Stimulated activated CD8-positive, alpha-beta memory T cell treated with anti-CD3 and anti-CD28 coated beads, Interleukin-7, amount 100 ng/mL, for 48 hours (primary cell): Measurements from ENCODE around the gene XAGE3.
"Not testable (repeated sequence)": the region's sequence is repeated elsewhere in the genome, so short reads cannot be mapped to it uniquely, and the experiment has no call there.

Source experiments
- DNase-seq, 2 donors: peaks; one replicate each; pipeline ENCODE4 v3.0.0-alpha.2; 2020; ENCODE audit warnings: low read depth in 1 of 2; ENCODE audit errors: extremely low read depth in 1 of 2

XAGE3 gene

DNA sequence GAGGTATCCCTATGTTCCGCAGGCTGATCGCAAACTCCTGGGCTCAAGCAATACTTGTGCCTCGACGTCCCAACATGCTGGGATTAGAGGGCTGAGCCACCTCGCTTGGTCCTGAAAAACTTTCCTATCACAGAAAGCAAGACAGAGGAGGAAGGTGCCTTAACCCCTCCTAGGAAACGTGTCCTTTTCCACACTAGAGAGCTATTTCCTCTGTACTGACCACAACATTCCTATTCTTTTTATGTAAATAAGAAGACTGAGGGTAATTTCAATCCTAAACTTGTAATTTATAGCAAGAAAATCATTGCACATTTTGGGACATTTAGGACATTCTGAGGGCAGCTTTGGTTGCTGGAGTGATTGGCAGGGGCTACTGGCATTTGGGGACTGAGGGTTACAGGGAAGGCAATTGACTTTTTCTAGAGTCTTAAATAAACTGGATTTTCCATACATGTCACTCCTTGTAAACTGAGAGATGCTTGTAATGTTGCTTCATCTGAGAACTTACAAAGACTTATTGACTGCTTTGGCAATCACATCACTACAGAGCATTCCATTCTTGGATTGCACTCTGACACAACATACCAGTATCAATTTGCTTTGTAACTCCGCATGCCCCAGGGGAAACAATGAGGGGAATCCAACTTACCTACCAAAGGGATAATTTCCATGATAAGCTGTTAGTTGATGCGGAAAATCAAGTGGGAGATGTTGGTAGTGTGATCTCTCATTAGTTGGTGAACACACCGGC is 15.6 kb downstream of the XAGE3 start:
- DNase-seq: no peak

DNA sequence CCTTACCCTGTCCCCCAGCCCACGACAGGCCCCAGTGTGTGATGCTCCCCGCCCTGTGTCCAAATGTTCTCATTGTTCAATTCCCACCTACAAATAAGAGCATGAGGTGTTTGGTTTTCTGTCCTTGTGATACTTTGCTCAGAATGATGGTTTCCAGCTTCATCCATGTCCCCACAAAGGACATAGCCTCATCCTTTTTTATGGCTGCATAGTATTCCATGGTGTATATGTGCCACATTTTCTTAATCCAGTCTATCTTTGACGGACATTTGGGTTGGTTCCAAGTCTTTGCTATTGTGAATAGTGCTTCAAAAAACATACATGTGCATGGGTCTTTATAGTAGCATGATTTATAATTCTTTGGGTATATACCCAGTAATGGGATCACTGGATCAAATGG is 24.3 kb downstream of the XAGE3 start:
- not testable (repeated sequence) for DNase-seq

DNA sequence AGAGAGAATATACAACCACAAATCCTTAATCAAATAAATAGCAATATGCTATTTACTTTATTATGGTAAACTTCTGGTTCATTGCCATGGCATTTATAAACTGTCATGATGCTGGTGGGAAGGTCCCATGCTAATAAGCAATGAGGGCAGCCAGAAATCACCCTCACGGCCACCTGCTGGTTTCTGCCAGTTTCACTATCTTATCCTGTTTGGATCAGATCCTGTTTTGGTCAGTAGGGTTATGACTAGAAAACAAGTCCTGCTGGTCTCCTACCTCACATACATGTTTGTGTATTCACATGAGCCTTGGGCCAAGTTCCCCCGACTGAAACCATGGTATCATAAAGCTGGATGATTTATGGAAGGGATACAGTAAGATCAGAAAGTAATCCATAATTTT is 28.7 kb downstream of the XAGE3 start:
- DNase-seq: no peak

DNA sequence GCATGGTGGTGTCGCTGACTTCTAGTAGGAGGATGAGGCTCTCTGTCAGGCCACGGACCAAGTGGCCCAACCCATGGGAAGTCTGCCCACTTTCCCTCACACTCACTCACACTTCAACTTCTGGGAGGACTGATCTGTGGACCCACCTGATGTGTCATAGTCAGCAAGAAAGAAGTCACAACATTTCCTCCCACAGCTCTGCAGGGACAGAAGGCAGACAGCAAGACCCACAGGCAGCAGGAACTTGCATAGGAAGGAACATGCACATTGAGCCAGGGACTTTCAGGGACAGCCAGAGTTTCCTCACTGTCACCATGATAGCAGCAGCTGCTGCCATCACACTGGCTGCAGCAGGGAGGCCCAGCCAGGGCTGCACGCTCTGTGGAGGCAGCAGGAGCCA is 37.3 kb downstream of the XAGE3 start:
- no peak for DNase-seq

DNA sequence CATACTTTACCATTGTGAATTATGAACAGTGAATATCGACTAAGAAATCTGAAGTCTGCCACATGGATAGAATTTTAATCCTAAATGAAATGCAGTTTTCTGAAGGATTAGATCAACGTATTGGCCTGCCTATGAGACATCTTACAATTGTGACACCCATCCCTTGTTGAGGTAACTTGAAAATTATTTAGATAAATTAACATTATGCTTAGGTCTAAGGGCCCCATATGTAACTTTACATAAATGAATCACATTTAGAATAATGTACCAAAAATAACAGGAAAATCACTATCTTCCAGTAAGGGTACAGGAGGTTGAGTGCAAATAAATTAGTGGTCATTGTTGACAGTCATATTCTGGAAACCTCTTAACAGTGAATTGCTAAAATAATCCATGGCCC is 43.3 kb downstream of the XAGE3 start:
- no peak for DNase-seq

GRCh38 chrX:52821079-52821760 is 46.7 kb downstream of the XAGE3 start:
- no peak for DNase-seq

DNA sequence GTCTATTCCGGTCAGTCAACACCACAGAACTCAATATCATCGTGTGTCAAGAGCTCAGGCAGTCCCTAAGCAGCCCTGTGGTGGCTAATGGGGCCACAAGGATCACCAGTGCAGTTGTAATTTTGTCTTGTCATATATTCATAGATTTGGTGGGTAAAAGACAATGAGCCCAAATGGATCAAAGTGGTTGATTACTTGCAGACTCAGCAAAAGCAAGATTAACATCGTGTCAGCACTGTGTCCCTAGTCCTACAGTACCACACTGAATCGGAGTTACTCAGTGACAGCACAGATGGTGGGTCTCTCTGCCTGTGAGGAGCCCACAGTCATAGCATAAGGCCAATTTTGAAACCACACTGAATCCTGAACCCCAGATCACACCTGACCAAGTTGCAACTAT is 48.1 kb downstream of the XAGE3 start:
- DNase-seq: no peak
